Stimulated activated CD4-positive, alpha-beta T cell treated with anti-CD3 and anti-CD28 coated beads, Interleukin-1b, Interleukin-23, amount 100 ng/mL, for 24 hours (primary cell): ENCODE measurements around the gene PC.

Source experiments
- DNase-seq, 4 experiments: peaks; one replicate each; pipeline ENCODE4 v3.0.0-alpha.2; 2020; ENCODE audit warnings: low read depth in 4 of 4, low spot score in 1 of 4

PC gene

GRCh38 chr11:66868726-66869566, 89.2 kb downstream of the PC start:
- peak; percentile 51 to 70 (median 61) for DNase-seq

- no peak for DNase-seq
Measured at GRCh38 chr11:66868082-66868725, 90.0 kb downstream of the PC start.

GRCh38 chr11:66867425-66868040, 90.7 kb downstream of the PC start:
- DNase-seq, result no peak

- DNase-seq, result no peak
Measured at GRCh38 chr11:66866511-66866986, 91.6 kb downstream of the PC start.

- no peak for DNase-seq
Measured at GRCh38 chr11:66866007-66866406, 92.2 kb downstream of the PC start.

- DNase-seq, result no peak
Measured at GRCh38 chr11:66864924-66865697, 93.1 kb downstream of the PC start.

GRCh38 chr11:66864172-66864901, 93.8 kb downstream of the PC start:
- DNase-seq, result no peak

GRCh38 chr11:66863428-66864125, 94.6 kb downstream of the PC start:
- no peak for DNase-seq

- DNase-seq, result no peak
Measured at GRCh38 chr11:66862559-66863037, 95.6 kb downstream of the PC start.

- DNase-seq, result no peak
Measured at GRCh38 chr11:66861774-66862558, 96.2 kb downstream of the PC start.

- no peak for DNase-seq
Measured at GRCh38 chr11:66861038-66861773, 97.0 kb downstream of the PC start.

GRCh38 chr11:66860449-66860831, 97.7 kb downstream of the PC start:
- DNase-seq, result no peak

- no peak for DNase-seq
Measured at GRCh38 chr11:66859686-66860448, 98.3 kb downstream of the PC start.

- no peak for DNase-seq
Measured at GRCh38 chr11:66858939-66859685, 99.1 kb downstream of the PC start.

- DNase-seq, result no peak
Measured at GRCh38 chr11:66858186-66858938, 99.8 kb downstream of the PC start.

- no peak for DNase-seq
Measured at GRCh38 chr11:66857927-66858185, 100.3 kb downstream of the PC start.
